ENCODE data around the gene TATDN3. TPM values are rescaled to one million over a fixed set of nuclear protein-coding genes. Genes with fewer than 3 reads are reported as not detected.

The TATDN3 gene
- total and polyA plus RNA-seq, 2 of the 8 experiments (the other 6 are each of a cell fraction or from before 2014, with no cell fraction given): 6.9 to 19.4 TPM

- FAIRE-seq: no peak
- TF ChIP-seq MAX (IDR thresholded peaks at IDR 0.05) (no peak), SRF (IDR thresholded peaks at IDR 0.05; ENCODE audit: low read depth, low read length) (no peak), TAF1 (IDR thresholded peaks at IDR 0.05; ENCODE audit: low read depth, low read length) (no peak), POLR2AphosphoS5 (IDR thresholded peaks at IDR 0.05; ENCODE audit: low read depth, low read length) (no peak), MAFK (IDR thresholded peaks at IDR 0.05; ENCODE audit: low read depth, low read length) (no peak), USF2 (IDR thresholded peaks at IDR 0.05; ENCODE audit: low read length) (no peak)
Observed at GRCh38 chr1:212762839-212763238, 28.9 kb upstream of the TATDN3 start.

More at GRCh38 chr1:212762839-212763238, 28.9 kb upstream of the TATDN3 start:
- H4K5ac ChIP-seq (ENCODE audit: insufficient read length, low read depth, low read length): no peak overlapping the region
- H3K36me3 ChIP-seq (ENCODE audit: control insufficient read depth in 2 of 4, insufficient read depth in 4 of 4, low read length in 3 of 4): no peaks in the 10 kb centered on the region
- H4K20me1 ChIP-seq (replicated peaks in 1 of 2; ENCODE audit: control insufficient read depth in 1 of 2, insufficient read depth in 2 of 2, low read length in 2 of 2): peaks cover 7 to 17% of the 10 kb centered on the region in 2 experiments
- no peak overlapping the region for H3K4me2 ChIP-seq (ENCODE audit: insufficient read depth in 1 of 2, low read depth in 2 of 2, low read length in 2 of 2)
- H2BK20ac ChIP-seq (ENCODE audit: low read length): no peak overlapping the region
- no peak overlapping the region for H3K27ac ChIP-seq (ENCODE audit: low read depth, low read length)
- no peak overlapping the region for H2BK15ac ChIP-seq (ENCODE audit: low read length)
- no peak overlapping the region for H3K23ac ChIP-seq (ENCODE audit: insufficient read length)
- H3K9me3 ChIP-seq (ENCODE audit: insufficient read depth in 2 of 2, low read depth in 1 of 2, low read length in 1 of 2): no peaks in the 10 kb centered on the region
- H2BK12ac ChIP-seq (ENCODE audit: low read depth, low read length): no peak overlapping the region
- H3K4me1 ChIP-seq (replicated peaks in 1 of 4; ENCODE audit: control insufficient read depth in 3 of 4, insufficient read depth in 4 of 4, low read length in 3 of 4): peaks cover 0 to 3% (median 0%) of the 10 kb centered on the region in 4 experiments; a peak in 1 of 7 replicates
- no peak overlapping the region for H2BK120ac ChIP-seq (replicated peaks; ENCODE audit: low read depth, low read length)
- H3K79me2 ChIP-seq (ENCODE audit: control insufficient read depth in 1 of 2, insufficient read depth in 2 of 2, low read length in 2 of 2): peaks cover 0 to 54% of the 10 kb centered on the region in 2 experiments; a peak in 3 of 4 replicates
- no peaks in the 10 kb centered on the region for H3K27me3 ChIP-seq (replicated peaks in 1 of 4; ENCODE audit: control insufficient read depth in 3 of 4, extremely low read depth in 1 of 4, insufficient read depth in 3 of 4, low read length in 3 of 4)
- no peak overlapping the region for H3K4me3 ChIP-seq (ENCODE audit: extremely low read depth in 1 of 4, insufficient read depth in 2 of 4, low read depth in 3 of 4, low read length in 4 of 4)
- H3K4ac ChIP-seq (replicated peaks; ENCODE audit: insufficient read length, low read depth, low read length): no peak overlapping the region
- H4K8ac ChIP-seq (ENCODE audit: extremely low read depth, insufficient read depth, low read length): no peak overlapping the region
- 96% methylated on average over 8 of the region's 9 CpGs; no CpG with 5 or more reads in 1 of the 2 experiments for WGBS, 2 experiments (ENCODE audit: extremely low coverage in 1 of 2, insufficient coverage in 1 of 2, insufficient read length in 1 of 2, insufficient replicate concordance in 2 of 2, low coverage in 1 of 2, low lambda C conversion rate in 2 of 2, missing lambda C conversion rate in 1 of 2)
- POLR2A ChIA-PET (ENCODE audit: partially characterized antibody): interaction anchor here (1.1 kb wide), 1 partner anchor 129 kb away, joined by 3 read pairs; no protein-coding TSS in a partner anchor
- CTCF ChIA-PET (ENCODE audit: partially characterized antibody): interaction anchor here (0.6 to 4.4 kb wide), 9 partner anchors 12 to 307 kb away, joined by 3 to 36 read pairs (median 7); no protein-coding TSS in a partner anchor
- H3K9ac ChIP-seq (replicated peaks in 1 of 4; ENCODE audit: extremely low read depth in 1 of 4, low read depth in 3 of 4, low read length in 3 of 4): no peak overlapping the region
- DNase-seq (ENCODE audit: low read depth in 1 of 2, low spot score in 2 of 2): no peak
- H2AFZ ChIP-seq (ENCODE audit: low read length): no peak overlapping the region
- no peak overlapping the region for H3K56ac ChIP-seq (replicated peaks; ENCODE audit: insufficient read length, low read depth, low read length)
- H2AK5ac ChIP-seq (ENCODE audit: low read depth, low read length): no peak overlapping the region
- H3K79me1 ChIP-seq (ENCODE audit: low read depth, low read length): peaks cover 7% of the 10 kb centered on the region
- H3K23me2 ChIP-seq (ENCODE audit: low read depth, low read length): no peaks in the 10 kb centered on the region
- H3K14ac ChIP-seq (ENCODE audit: insufficient read length): no peak overlapping the region
- H2BK5ac ChIP-seq (ENCODE audit: low read depth, low read length): no peak overlapping the region
- H3K18ac ChIP-seq (ENCODE audit: extremely low read depth, low read length): no peak overlapping the region
- no peak overlapping the region for H4K91ac ChIP-seq (replicated peaks; ENCODE audit: insufficient read length, low read length)
